Psoas muscle (tissue), 8 donors: ENCODE results near the gene CCDC3. TPM values are rescaled to one million over a fixed set of nuclear protein-coding genes. Genes with fewer than 3 reads are reported as not detected.
A peak's percentile ranks its signal among the peaks of the same experiment; 100 is the strongest.

ENCODE experiments used
- ATAC-seq, 4 donors: fragments of 200-7000 bp; cut with Tn5 transposase; one replicate each; pipeline ENCODE4 v1.9.1; 2020; ENCODE audit warnings: moderate library complexity in 3 of 4, mild to moderate bottlenecking in 2 of 4
- DNase-seq, 2 donors: peaks; one replicate each; pipeline ENCODE4 v3.0.0-alpha.2; 2020
- H3K27ac ChIP-seq: fragments of 200-600 bp; one replicate; pipeline ENCODE4 v1.8.0; 2022
- H3K27me3 ChIP-seq, 3 donors: fragments of 200-600 bp in 1 of 3; one replicate each; pipeline versions ENCODE4 v1.6.1 to v1.8.0; 2013 to 2022; ENCODE audit warnings: low read length in 2 of 3, mild to moderate bottlenecking in 2 of 3, moderate library complexity in 1 of 3; ENCODE audit not compliant: insufficient read depth in 3 of 3
- H3K36me3 ChIP-seq, 2 donors: fragments of 200-600 bp in 1 of 2; one replicate each; pipeline versions ENCODE4 v1.6.1 to v1.8.0; 2013 to 2022; ENCODE audit warnings: low read depth in 1 of 2, mild to moderate bottlenecking in 1 of 2, moderate library complexity in 1 of 2; ENCODE audit not compliant: insufficient read depth in 1 of 2
- H3K4me1 ChIP-seq: fragments of 200-600 bp; one replicate; pipeline ENCODE4 v1.8.0; 2022
- H3K4me3 ChIP-seq: fragments of 200-600 bp; one replicate; pipeline ENCODE4 v1.8.0; 2022; ENCODE audit warnings: mild to moderate bottlenecking
- H3K9me3 ChIP-seq: fragments of 200-600 bp; one replicate; pipeline ENCODE4 v1.8.0; 2022
- WGBS, 3 donors: extraction: QIAGEN DNeasy Blood & Tissue Kit; methylation state at CpG; one replicate each; pipeline versions ENCODE4 v1.1.6 to v1.1.7; 2013; 5-methylcytosine and 5-hydroxymethylcytosine counted together
- intact Hi-C, 2 donors: fragments of 100-400 bp; cut with DNase I; formaldehyde crosslinking; loops; one replicate each; pipeline versions ENCODE4 v1.11.0 to v1.14.2; 2022
- polyA plus RNA-seq, 3 donors: library from polyadenylated mRNA; stranded (reverse); fragments of 200-250 nt; gene quantifications; one replicate each; pipeline ENCODE4 v1.2.3, GENCODE V29; 2013
- total RNA-seq, 4 donors: library from RNA; stranded (reverse); fragmentation: NEBNext Ultra II Directional in 2 of 4; extraction: Animal tissue kit (Norgen Biotek cat#: 25700) in 2 of 4; gene quantifications; one replicate each; pipeline versions ENCODE4 v1.2.1 to v1.2.4, GENCODE V29; 2021 to 2023
- TF ChIP-seq, protein P1 (sequence below): fragments of 200-600 bp; IDR thresholded peaks from one replicate; pipeline ENCODE4 v1.8.0; 2022; ENCODE audit warnings: antibody characterized with exemption
- donor health status: healthy with polysubstance abuse.
- donor health status: DM: no; HTN: no; CAD: no; lungs with moderate emphysema.
- donor health status: Bipolar disorder and iron deficiency.
- donor health status: healthy.
- donor health status: DM: yes; HTN: yes; CAD: no.
- donor health status: DM: no; HTN: no; CAD: no.
- donor health status: DM: no; HTN: no; CAD: no.
- donor health status: DM: yes; HTN: yes; CAD: no.

Gene CCDC3
- total and polyA plus RNA-seq, 7 donors, result 1.7 to 54.2 (median 6.2) TPM

DNA sequence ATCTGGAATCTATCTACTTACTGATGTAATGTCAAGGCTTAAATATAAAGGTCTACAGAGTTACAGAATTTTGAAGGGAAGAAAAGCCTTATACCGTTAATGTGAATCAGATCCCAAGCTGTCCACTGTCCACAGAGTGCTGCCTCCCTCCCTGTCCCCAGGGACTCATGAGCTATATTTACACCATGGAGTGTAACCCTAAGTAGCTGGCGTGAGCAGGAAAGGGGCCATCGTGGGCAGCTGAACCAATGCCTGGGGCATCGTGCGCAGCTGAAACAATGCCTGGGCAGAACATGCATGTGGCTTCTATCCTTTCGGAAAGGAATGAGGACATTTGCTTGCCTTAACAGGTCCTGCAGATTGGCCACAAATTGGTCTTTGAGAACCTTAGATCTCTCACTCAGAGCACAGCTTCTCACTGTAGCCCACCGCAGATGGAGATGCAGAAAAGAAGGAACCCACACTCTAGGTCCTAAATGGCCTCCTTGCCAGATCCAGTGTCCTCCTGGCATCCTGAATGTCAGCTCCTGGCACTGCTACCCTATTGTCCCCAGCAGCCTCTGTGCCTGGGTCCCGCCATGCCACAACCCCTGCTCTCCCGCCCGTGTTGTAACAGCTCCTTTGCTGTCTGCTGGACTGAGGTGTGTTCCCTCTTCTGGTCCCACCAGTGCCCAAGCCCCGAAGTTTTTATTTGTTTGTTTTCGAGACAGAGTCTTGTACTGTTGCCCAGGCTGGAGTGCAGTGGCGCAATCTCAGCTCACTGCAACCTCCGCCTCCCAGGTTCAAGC lies 30.3 kb downstream of the CCDC3 start:
- no peaks in the 10 kb centered on the region for H3K27me3 ChIP-seq
- TF ChIP-seq, protein P1, sequence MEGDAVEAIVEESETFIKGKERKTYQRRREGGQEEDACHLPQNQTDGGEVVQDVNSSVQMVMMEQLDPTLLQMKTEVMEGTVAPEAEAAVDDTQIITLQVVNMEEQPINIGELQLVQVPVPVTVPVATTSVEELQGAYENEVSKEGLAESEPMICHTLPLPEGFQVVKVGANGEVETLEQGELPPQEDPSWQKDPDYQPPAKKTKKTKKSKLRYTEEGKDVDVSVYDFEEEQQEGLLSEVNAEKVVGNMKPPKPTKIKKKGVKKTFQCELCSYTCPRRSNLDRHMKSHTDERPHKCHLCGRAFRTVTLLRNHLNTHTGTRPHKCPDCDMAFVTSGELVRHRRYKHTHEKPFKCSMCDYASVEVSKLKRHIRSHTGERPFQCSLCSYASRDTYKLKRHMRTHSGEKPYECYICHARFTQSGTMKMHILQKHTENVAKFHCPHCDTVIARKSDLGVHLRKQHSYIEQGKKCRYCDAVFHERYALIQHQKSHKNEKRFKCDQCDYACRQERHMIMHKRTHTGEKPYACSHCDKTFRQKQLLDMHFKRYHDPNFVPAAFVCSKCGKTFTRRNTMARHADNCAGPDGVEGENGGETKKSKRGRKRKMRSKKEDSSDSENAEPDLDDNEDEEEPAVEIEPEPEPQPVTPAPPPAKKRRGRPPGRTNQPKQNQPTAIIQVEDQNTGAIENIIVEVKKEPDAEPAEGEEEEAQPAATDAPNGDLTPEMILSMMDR, result no peak
- peak; percentile 42 to 95 (median 72) for ATAC-seq
- no peaks in the 10 kb centered on the region for H3K4me1 ChIP-seq
- no peak overlapping the region for H3K4me3 ChIP-seq
- 53 to 71% (median 56%) methylated on average over 14 of the region's 14 CpGs for WGBS, 3 donors
- DNase-seq, result no peak
- intact Hi-C loops, result no loop called here
- peaks cover 13% of the 10 kb centered on the region for H3K9me3 ChIP-seq
- H3K27ac ChIP-seq, result no peak overlapping the region
- no peaks in the 10 kb centered on the region for H3K36me3 ChIP-seq

DNA sequence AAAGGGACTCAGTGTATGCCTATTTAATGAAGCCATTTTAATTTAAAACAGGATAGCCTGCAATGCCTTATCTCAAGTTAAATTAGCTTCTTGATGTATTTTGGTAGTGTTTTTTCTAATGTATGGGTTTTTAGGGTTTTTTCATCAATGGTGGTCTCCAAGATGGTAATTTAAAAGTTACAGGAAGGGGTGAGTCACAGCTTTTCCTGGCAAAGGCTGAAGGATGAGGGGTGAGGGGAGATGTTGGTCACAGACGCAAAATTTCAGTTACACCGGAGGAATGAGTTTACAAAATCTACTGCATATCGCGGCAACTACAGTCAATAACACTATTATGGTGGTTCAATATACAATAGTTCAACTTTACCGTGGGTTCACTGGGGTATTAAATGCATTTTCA lies 31.6 kb downstream of the CCDC3 start:
- 88 to 94% (median 91%) methylated on average over 5 of the region's 5 CpGs for WGBS, 3 donors
- Histone ChIP-seq H3K4me3 (no peak overlapping the region), H3K36me3 (no peaks in the 10 kb centered on the region), H3K9me3 (peaks cover 13% of the 10 kb centered on the region), H3K27me3 (no peaks in the 10 kb centered on the region), H3K27ac (no peak overlapping the region), H3K4me1 (no peaks in the 10 kb centered on the region)
- ATAC-seq (no peak), DNase-seq (no peak)
- TF ChIP-seq, protein P1, result no peak
- intact Hi-C loops, result no loop called here

DNA sequence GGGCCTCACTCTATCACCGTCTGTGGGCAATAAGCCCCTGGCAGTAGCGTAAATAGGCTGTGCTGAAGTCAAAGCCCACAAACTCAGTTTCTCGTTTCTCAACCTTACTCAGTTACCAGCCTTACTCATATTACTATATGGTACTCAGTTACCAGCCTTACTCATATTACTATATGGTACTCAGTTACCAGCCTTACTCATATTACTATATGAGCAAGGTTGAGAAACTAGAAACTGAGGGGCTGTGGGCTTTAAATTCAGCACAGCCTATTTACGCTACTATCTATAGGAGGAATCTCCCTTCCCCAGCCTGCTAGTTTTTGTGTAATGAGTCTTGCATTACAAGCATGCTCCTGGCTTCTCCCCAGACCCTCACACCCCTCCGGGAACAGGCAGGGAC lies 35.4 kb downstream of the CCDC3 start:
- H3K4me1 ChIP-seq, result no peaks in the 10 kb centered on the region
- no peak for ATAC-seq
- no peak for DNase-seq
- no peaks in the 10 kb centered on the region for H3K36me3 ChIP-seq
- no peak overlapping the region for H3K27ac ChIP-seq
- intact Hi-C loops, result no loop called here
- TF ChIP-seq, protein P1, result no peak
- peaks cover 13% of the 10 kb centered on the region for H3K9me3 ChIP-seq
- H3K27me3 ChIP-seq, result no peaks in the 10 kb centered on the region
- H3K4me3 ChIP-seq, result no peak overlapping the region
- whole genome bisulfite sequencing, 3 donors, result 68 to 85% (median 76%) methylated on average over 5 of the region's 5 CpGs

DNA sequence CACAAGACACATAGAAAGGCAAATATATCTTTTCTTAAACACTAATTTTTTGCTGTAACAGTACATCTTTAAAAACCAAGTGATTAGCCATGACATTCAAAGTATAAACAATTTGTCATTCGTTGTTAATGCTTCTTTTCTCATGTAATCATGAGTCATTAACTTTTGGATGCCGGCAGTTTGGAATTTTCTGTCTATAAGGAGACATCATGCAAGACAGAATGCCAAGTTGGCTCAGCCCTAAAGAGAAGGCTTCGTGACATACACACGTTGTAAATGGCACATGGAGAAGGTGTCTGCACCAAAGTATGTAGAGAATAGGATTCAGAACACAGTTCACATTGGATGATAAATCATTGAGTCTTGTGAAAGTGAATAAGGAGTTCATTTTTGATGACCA lies 35.9 kb downstream of the CCDC3 start:
- Histone ChIP-seq H3K4me3 (no peak overlapping the region), H3K9me3 (peaks cover 13% of the 10 kb centered on the region), H3K27ac (no peak overlapping the region), H3K27me3 (peaks cover 0 to 3% (median 0%) of the 10 kb centered on the region in 3 donors), H3K4me1 (no peaks in the 10 kb centered on the region), H3K36me3 (no peaks in the 10 kb centered on the region)
- ATAC-seq, result no peak
- intact Hi-C loops, result no loop called here
- TF ChIP-seq, protein P1, result no peak
- no peak for DNase-seq
- 24 to 28% (median 26%) methylated on average over 4 of the region's 4 CpGs for WGBS, 3 donors

DNA sequence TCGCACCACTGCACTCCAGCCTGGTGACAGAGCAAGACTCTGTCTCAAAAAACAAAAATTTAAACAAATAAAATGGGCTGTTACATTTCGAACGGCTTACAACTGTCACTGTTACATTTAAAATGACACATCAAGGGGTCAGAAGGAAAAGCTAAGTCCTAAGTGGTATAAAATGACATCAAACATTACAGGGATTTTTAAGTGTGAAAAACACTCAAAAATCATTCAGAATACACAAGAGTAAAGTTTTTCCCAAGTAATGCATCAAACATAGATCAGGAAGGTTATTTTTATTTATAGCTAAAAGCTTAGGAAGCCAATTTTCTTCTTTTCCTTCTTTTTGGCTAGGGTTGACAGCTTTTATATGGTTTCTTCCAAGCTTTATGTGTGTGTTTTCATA lies 39.0 kb downstream of the CCDC3 start:
- TF ChIP-seq, protein P1, result no peak
- intact Hi-C loops, result no loop called here
- H3K4me3 ChIP-seq, result no peak overlapping the region
- no peaks in the 10 kb centered on the region for H3K4me1 ChIP-seq
- no peaks in the 10 kb centered on the region for H3K36me3 ChIP-seq
- 82 to 90% (median 89%) methylated on average over 3 of the region's 3 CpGs for WGBS, 3 donors
- H3K27me3 ChIP-seq, result peaks cover 0 to 8% (median 0%) of the 10 kb centered on the region in 3 donors
- H3K27ac ChIP-seq, result no peak overlapping the region
- peaks cover 4% of the 10 kb centered on the region for H3K9me3 ChIP-seq
- no peak for ATAC-seq
- no peak for DNase-seq
